Upper lobe of right lung (tissue), 1 donor: ENCODE results near the gene FER. TPM values are rescaled to one million over a fixed set of nuclear protein-coding genes. Genes with fewer than 3 reads are reported as not detected.

Experiments
- ATAC-seq: fragments of 200-7000 bp; cut with Tn5 transposase; one replicate; pipeline ENCODE4 v1.9.1; 2020; ENCODE audit warnings: mild to moderate bottlenecking, moderate library complexity
- DNase-seq: peaks from one replicate; pipeline ENCODE4 v3.0.0-alpha.2; 2020
- H3K27ac ChIP-seq: fragments of 200-600 bp; one replicate; pipeline ENCODE4 v1.8.0; 2022
- H3K27me3 ChIP-seq: fragments of 200-600 bp; one replicate; pipeline ENCODE4 v1.8.0; 2022; ENCODE audit warnings: mild to moderate bottlenecking
- H3K36me3 ChIP-seq: fragments of 200-600 bp; one replicate; pipeline ENCODE4 v1.8.0; 2022
- H3K4me1 ChIP-seq: fragments of 200-600 bp; one replicate; pipeline ENCODE4 v1.8.0; 2022
- H3K4me3 ChIP-seq: fragments of 200-600 bp; one replicate; pipeline ENCODE4 v1.8.0; 2022; ENCODE audit warnings: mild to moderate bottlenecking
- H3K9me3 ChIP-seq: fragments of 200-600 bp; one replicate; pipeline ENCODE4 v1.8.0; 2022
- CTCF ChIP-seq: fragments of 200-600 bp; IDR thresholded peaks from one replicate; pipeline ENCODE4 v1.8.0; 2022; ENCODE audit warnings: antibody characterized with exemption
- intact Hi-C: fragments of 100-400 bp; cut with DNase I; formaldehyde crosslinking; loops from one replicate; pipeline ENCODE4 v1.11.0; 2022
- total RNA-seq: library from RNA; stranded (reverse); fragmentation: NEBNext Ultra II Directional; extraction: Animal tissue kit (Norgen Biotek cat#: 25700); gene quantifications from one replicate; pipeline ENCODE4 v1.2.1, GENCODE V29; 2021
- donor health status: DM: no; HTN: yes; CAD: no; lungs with severe emphysema.

FER gene
- total RNA-seq, 1 donor from 2014 or later, result 33.6 TPM

- Histone ChIP-seq H3K27me3 (no peaks in the 10 kb centered on the region), H3K27ac (no peak overlapping the region), H3K9me3 (no peaks in the 10 kb centered on the region), H3K4me3 (no peak overlapping the region), H3K4me1 (peaks cover 5% of the 10 kb centered on the region), H3K36me3 (no peaks in the 10 kb centered on the region)
- intact Hi-C loops, result no loop called here
- peak; percentile 46 for ATAC-seq
- no peak for TF ChIP-seq CTCF
- no peak for DNase-seq
Measured at GRCh38 chr5:108810717-108811116, 63.0 kb downstream of the FER start.

DNA sequence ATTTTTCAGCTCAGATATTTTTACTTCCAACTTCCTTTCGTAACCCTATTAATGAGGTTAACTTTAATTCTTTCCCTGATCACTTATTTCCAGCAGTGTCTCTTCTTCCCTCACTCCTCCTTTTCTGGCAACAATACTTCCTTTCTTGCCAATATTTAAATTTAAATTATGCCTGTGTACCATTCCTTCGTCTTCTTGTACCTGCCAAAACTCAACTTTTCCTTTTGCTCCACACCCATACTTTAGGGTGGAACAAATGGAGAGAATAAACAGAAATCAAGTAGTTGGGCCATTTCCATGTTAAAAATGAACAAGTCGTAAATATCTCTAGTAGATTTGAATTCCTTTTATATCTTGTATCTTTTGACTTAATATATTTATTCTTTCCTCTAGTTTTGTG, 66.0 kb downstream of the FER start:
- no peaks in the 10 kb centered on the region for H3K36me3 ChIP-seq
- no peaks in the 10 kb centered on the region for H3K9me3 ChIP-seq
- no peak for ATAC-seq
- no peak overlapping the region for H3K4me3 ChIP-seq
- no peak for TF ChIP-seq CTCF
- H3K27me3 ChIP-seq, result no peaks in the 10 kb centered on the region
- DNase-seq, result no peak
- H3K27ac ChIP-seq, result no peak overlapping the region
- peaks cover 5% of the 10 kb centered on the region for H3K4me1 ChIP-seq
- intact Hi-C loops, result no loop called here

GRCh38 chr5:108814551-108814950, 66.9 kb downstream of the FER start:
- no peaks in the 10 kb centered on the region for H3K9me3 ChIP-seq
- no peaks in the 10 kb centered on the region for H3K36me3 ChIP-seq
- DNase-seq (no peak), ATAC-seq (no peak)
- no peak overlapping the region for H3K27ac ChIP-seq
- peaks cover 5% of the 10 kb centered on the region for H3K4me1 ChIP-seq
- H3K27me3 ChIP-seq, result no peaks in the 10 kb centered on the region
- intact Hi-C loops, result no loop called here
- H3K4me3 ChIP-seq, result no peak overlapping the region
- TF ChIP-seq CTCF, result no peak

DNA sequence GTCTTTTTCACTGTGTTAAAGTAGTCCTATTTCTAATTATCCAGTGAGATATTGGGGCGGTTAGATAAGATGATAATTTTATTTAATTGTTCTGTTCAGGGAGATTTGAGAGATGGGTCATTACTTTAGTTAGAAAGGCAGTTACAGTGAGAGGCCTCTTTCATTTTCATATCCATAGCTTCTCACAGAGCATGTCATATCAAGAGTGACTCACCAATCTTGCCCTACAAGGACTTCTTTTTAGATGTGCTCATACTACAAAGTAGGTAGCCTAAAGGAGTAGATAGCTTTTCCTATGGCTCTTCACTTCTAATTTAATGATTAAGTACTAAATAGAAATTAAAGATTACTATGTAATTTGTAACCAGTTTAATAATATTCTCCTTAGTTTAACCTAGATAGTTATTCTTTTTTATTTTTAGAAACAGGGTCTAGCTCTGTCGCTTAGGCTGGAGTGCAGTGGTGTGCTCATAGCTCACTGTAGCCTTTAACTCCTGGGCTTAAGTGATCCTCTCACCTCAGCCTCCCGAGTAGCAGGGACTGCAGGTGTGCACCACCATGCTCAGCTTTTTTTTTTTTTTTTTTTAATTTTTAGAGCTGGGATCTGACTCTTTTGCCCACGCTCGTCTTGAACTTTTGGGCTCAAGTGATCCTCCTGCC, 71.0 kb downstream of the FER start:
- intact Hi-C loops, result no loop called here

GRCh38 chr5:108820983-108821382, 73.3 kb downstream of the FER start:
- no peak for TF ChIP-seq CTCF
- Histone ChIP-seq H3K9me3 (peaks cover 4% of the 10 kb centered on the region), H3K27me3 (no peaks in the 10 kb centered on the region), H3K4me3 (no peak overlapping the region), H3K36me3 (no peaks in the 10 kb centered on the region), H3K27ac (no peak overlapping the region), H3K4me1 (no peaks in the 10 kb centered on the region)
- no peak for DNase-seq
- ATAC-seq, result no peak
- intact Hi-C loops, result no loop called here

More for the DNA sequence above, 71.0 kb downstream of the FER start:
- Histone ChIP-seq H3K9me3 (peaks cover 4% of the 10 kb centered on the region), H3K27me3 (no peaks in the 10 kb centered on the region), H3K27ac (no peak overlapping the region), H3K4me3 (no peak overlapping the region), H3K4me1 (peaks cover 3% of the 10 kb centered on the region), H3K36me3 (no peaks in the 10 kb centered on the region)
- ATAC-seq, result no peak
- TF ChIP-seq CTCF, result no peak
- no peak for DNase-seq
